Neural crest cell (in vitro differentiated cells): ENCODE results near the gene AKT3. TPM values are rescaled to one million over a fixed set of nuclear protein-coding genes. Genes with fewer than 3 reads are reported as not detected.
A peak's percentile ranks its signal among the peaks of the same experiment; 100 is the strongest.

Source experiments
- DNase-seq: peaks from one replicate; pipeline ENCODE4 v3.0.0; 2021; ENCODE audit warnings: low read depth, mixed read lengths, low spot score
- H3K27ac Mint-ChIP-seq: one replicate; pipeline ENCODE4 v1.8.0; 2021; ENCODE audit warnings: mild to moderate bottlenecking, mixed read lengths; ENCODE audit not compliant: unreplicated experiment
- H3K27me3 Mint-ChIP-seq: 2 replicates; pipeline ENCODE4 v1.8.0; 2021; ENCODE audit warnings: low read depth, mild to moderate bottlenecking, mixed read lengths
- H3K36me3 Mint-ChIP-seq: 2 replicates; pipeline ENCODE4 v1.8.0; 2021; ENCODE audit warnings: low read depth, mild to moderate bottlenecking, mixed read lengths
- H3K4me1 Mint-ChIP-seq: 2 replicates; pipeline ENCODE4 v1.8.0; 2021; ENCODE audit warnings: mixed read lengths
- H3K4me3 Mint-ChIP-seq: one replicate; pipeline ENCODE4 v1.8.0; 2021; ENCODE audit warnings: mild to moderate bottlenecking, mixed read lengths
- H3K9me3 Mint-ChIP-seq: 2 replicates; pipeline ENCODE4 v1.8.0; 2021; ENCODE audit warnings: mixed read lengths
- CTCF ChIP-seq: fragments of 200-600 bp; sonication (generic); conservative IDR thresholded peaks from 2 replicates; pipeline ENCODE4 v1.5.0; 2021; ENCODE audit warnings: antibody characterized with exemption, mild to moderate bottlenecking
- total RNA-seq: library from RNA; stranded (reverse); gene quantifications from 2 replicates; pipeline ENCODE4 v1.2.1, GENCODE V29; 2021

AKT3 gene
- total RNA-seq, 1 donor from 2014 or later: 38.2 TPM

- Mint-ChIP-seq H3K36me3 (peaks cover 32% of the 10 kb centered on the region), H3K9me3 (peaks cover 9% of the 10 kb centered on the region), H3K4me1 (no peaks in the 10 kb centered on the region), H3K27ac (no peak overlapping the region), H3K27me3 (no peaks in the 10 kb centered on the region), H3K4me3 (no peak overlapping the region)
- no peak for DNase-seq
- TF ChIP-seq CTCF: no peak
Measured at GRCh38 chr1:243621973-243622372, 228.1 kb downstream of the AKT3 start.

- Mint-ChIP-seq H3K4me3 (no peak overlapping the region), H3K4me1 (no peaks in the 10 kb centered on the region), H3K27me3 (no peaks in the 10 kb centered on the region), H3K9me3 (peaks cover 9% of the 10 kb centered on the region), H3K36me3 (peaks cover 27% of the 10 kb centered on the region), H3K27ac (no peak overlapping the region)
- no peak for TF ChIP-seq CTCF
- no peak for DNase-seq
Measured at GRCh38 chr1:243620096-243620495, 229.9 kb downstream of the AKT3 start.

DNA sequence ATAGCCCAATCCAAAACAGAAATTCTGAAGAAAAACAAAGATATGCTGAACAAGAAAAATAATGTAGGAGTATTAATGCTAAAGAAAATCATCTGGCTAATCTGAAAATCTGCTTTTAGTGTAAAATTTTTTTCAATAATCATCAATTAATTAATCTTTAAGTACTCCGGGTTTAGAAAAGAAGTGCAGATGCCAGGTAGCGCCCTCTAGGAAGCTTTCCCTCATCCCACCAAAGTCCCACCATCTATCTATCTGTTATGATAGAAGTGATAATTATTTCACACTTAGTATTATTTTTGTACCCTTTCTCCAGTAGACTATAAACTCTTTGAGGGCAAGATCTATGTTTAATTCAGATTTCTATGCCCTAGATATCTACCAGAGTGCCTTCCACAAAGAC, 240.3 kb downstream of the AKT3 start:
- DNase-seq: no peak
- Mint-ChIP-seq H3K27ac (no peak overlapping the region), H3K4me3 (no peak overlapping the region), H3K9me3 (no peaks in the 10 kb centered on the region), H3K27me3 (no peaks in the 10 kb centered on the region), H3K4me1 (no peaks in the 10 kb centered on the region), H3K36me3 (peaks cover 11% of the 10 kb centered on the region)
- TF ChIP-seq CTCF: no peak

DNA sequence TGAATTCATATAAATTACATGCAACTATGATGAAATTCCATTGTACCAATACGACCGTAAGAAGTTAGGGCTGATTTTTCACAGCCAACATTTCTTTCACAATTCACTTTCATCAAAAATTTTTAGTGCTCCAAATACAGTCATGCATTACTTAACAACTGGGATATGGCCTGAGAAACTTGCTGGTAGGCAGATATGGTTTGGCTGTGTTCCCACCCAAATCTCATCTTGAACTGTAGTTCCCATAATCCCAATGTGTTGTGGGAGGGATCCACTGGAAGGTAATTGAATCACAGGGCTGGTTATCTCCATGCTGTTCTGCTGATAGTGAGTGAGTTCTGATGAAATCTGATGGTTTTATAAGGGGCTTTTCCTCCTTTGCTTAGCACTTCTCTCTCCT, 244.4 kb downstream of the AKT3 start:
- DNase-seq: no peak
- H3K4me3 Mint-ChIP-seq: no peak overlapping the region

GRCh38 chr1:243601720-243602119, 248.3 kb downstream of the AKT3 start:
- no peak for TF ChIP-seq CTCF
- no peak for DNase-seq
- H3K4me1 Mint-ChIP-seq: no peaks in the 10 kb centered on the region
- no peaks in the 10 kb centered on the region for H3K27me3 Mint-ChIP-seq
- H3K27ac Mint-ChIP-seq: peak overlapping the region; percentile 76
- H3K4me3 Mint-ChIP-seq: no peak overlapping the region
- H3K36me3 Mint-ChIP-seq: peaks cover 23% of the 10 kb centered on the region
- H3K9me3 Mint-ChIP-seq: peaks cover 2% of the 10 kb centered on the region

More for the DNA sequence above, 244.4 kb downstream of the AKT3 start:
- peaks cover 26% of the 10 kb centered on the region for H3K36me3 Mint-ChIP-seq
- H3K4me1 Mint-ChIP-seq: no peaks in the 10 kb centered on the region
- no peak for TF ChIP-seq CTCF
- peaks cover 2% of the 10 kb centered on the region for H3K9me3 Mint-ChIP-seq
- H3K27ac Mint-ChIP-seq: peak overlapping the region; percentile 47
- no peaks in the 10 kb centered on the region for H3K27me3 Mint-ChIP-seq

- Mint-ChIP-seq H3K4me1 (no peaks in the 10 kb centered on the region), H3K27me3 (no peaks in the 10 kb centered on the region), H3K36me3 (peaks cover 14% of the 10 kb centered on the region), H3K27ac (no peak overlapping the region), H3K4me3 (no peak overlapping the region), H3K9me3 (peaks cover 2% of the 10 kb centered on the region)
- no peak for DNase-seq
- no peak for TF ChIP-seq CTCF
Measured at GRCh38 chr1:243598433-243598832, 251.6 kb downstream of the AKT3 start.
